ENCODE data around the gene ADCY5.

Gene ADCY5

GRCh38 chr3:123361071-123361470 is 87.8 kb downstream of the ADCY5 start:
- FAIRE-seq, result no peak

- no peak for FAIRE-seq
Observed at GRCh38 chr3:123357275-123357674, 91.6 kb downstream of the ADCY5 start.

- FAIRE-seq, result no peak
Observed at GRCh38 chr3:123353850-123354233, 95.0 kb downstream of the ADCY5 start.

GRCh38 chr3:123353227-123353849 is 95.6 kb downstream of the ADCY5 start:
- no peak for FAIRE-seq

GRCh38 chr3:123352134-123352554 is 96.7 kb downstream of the ADCY5 start:
- FAIRE-seq, result no peak

- FAIRE-seq, result no peak
Observed at GRCh38 chr3:123351501-123351900, 97.4 kb downstream of the ADCY5 start.

GRCh38 chr3:123350971-123351370 is 97.9 kb downstream of the ADCY5 start:
- FAIRE-seq, result no peak

- no peak for FAIRE-seq
Observed at GRCh38 chr3:123349566-123350435, 99.1 kb downstream of the ADCY5 start.

- no peak for FAIRE-seq
Observed at GRCh38 chr3:123349201-123349535, 99.7 kb downstream of the ADCY5 start.

GRCh38 chr3:123348471-123349200 is 100.3 kb downstream of the ADCY5 start:
- FAIRE-seq, result no peak

- no peak for FAIRE-seq
Observed at GRCh38 chr3:123347691-123348264, 101.1 kb downstream of the ADCY5 start.

- no peak for FAIRE-seq
Observed at GRCh38 chr3:123347205-123347604, 101.7 kb downstream of the ADCY5 start.

GRCh38 chr3:123346021-123346420 is 102.9 kb downstream of the ADCY5 start:
- FAIRE-seq, result no peak

- no peak for FAIRE-seq
Observed at GRCh38 chr3:123344907-123345594, 103.8 kb downstream of the ADCY5 start.

GRCh38 chr3:123344175-123344906 is 104.5 kb downstream of the ADCY5 start:
- no peak for FAIRE-seq

- no peak for FAIRE-seq
Observed at GRCh38 chr3:123343296-123344174, 105.4 kb downstream of the ADCY5 start.

GRCh38 chr3:123342631-123343080 is 106.2 kb downstream of the ADCY5 start:
- no peak for FAIRE-seq

GRCh38 chr3:123341871-123342630 is 106.8 kb downstream of the ADCY5 start:
- FAIRE-seq, result no peak

GRCh38 chr3:123340336-123340735 is 108.6 kb downstream of the ADCY5 start:
- no peak for FAIRE-seq

GRCh38 chr3:123339302-123339701 is 109.6 kb downstream of the ADCY5 start:
- no peak for FAIRE-seq

Data from endometrium (tissue), 2 donors.